Lower leg skin (tissue), 3 donors: ENCODE measurements around the gene PNMA8B.

Source experiments
- POLR2A ChIP-seq, 2 donors: fragments of 450-650 bp; IDR thresholded peaks; one replicate each; pipeline ENCODE4 v1.6.1; 2016 to 2017; ENCODE audit warnings: antibody characterized with exemption in 2 of 2, mild to moderate bottlenecking in 1 of 2, moderate library complexity in 1 of 2
- TF ChIP-seq, protein P1 (sequence below), 3 donors: fragments of 450-650 bp; IDR thresholded peaks; one replicate each; pipeline ENCODE4 v1.5.1; 2016; ENCODE audit warnings: antibody characterized with exemption in 3 of 3, mild to moderate bottlenecking in 3 of 3, moderate library complexity in 2 of 3

- TF ChIP-seq, protein P1, sequence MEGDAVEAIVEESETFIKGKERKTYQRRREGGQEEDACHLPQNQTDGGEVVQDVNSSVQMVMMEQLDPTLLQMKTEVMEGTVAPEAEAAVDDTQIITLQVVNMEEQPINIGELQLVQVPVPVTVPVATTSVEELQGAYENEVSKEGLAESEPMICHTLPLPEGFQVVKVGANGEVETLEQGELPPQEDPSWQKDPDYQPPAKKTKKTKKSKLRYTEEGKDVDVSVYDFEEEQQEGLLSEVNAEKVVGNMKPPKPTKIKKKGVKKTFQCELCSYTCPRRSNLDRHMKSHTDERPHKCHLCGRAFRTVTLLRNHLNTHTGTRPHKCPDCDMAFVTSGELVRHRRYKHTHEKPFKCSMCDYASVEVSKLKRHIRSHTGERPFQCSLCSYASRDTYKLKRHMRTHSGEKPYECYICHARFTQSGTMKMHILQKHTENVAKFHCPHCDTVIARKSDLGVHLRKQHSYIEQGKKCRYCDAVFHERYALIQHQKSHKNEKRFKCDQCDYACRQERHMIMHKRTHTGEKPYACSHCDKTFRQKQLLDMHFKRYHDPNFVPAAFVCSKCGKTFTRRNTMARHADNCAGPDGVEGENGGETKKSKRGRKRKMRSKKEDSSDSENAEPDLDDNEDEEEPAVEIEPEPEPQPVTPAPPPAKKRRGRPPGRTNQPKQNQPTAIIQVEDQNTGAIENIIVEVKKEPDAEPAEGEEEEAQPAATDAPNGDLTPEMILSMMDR (IDR thresholded peaks at IDR 0.05), result no peak
- no peak for TF ChIP-seq POLR2A (IDR thresholded peaks at IDR 0.05)
Measured at GRCh38 chr19:46441866-46442265, 53.8 kb downstream of the PNMA8B start.
